Prostate gland (tissue), 2 donors: ENCODE measurements around the gene TMEM120B.

Experiments used
- CTCF ChIP-seq, 4 experiments: fragments of 200-600 bp in 2 of 4; fragments of 450-650 bp in 2 of 4; sonication (generic) in 2 of 4; IDR thresholded peaks; 1 replicate in 3 of 4; 2 replicates in 1 of 4; pipeline ENCODE4 v1.5.1; 2016 to 2019; ENCODE audit warnings: antibody characterized with exemption in 4 of 4, mild to moderate bottlenecking in 2 of 4, moderate library complexity in 2 of 4
- POLR2A ChIP-seq: fragments of 450-650 bp; IDR thresholded peaks from one replicate; pipeline ENCODE4 v1.6.1; 2016; ENCODE audit warnings: antibody characterized with exemption, mild to moderate bottlenecking
- POLR2AphosphoS5 ChIP-seq: sonication (generic); formaldehyde crosslinking; IDR thresholded peaks from one replicate; pipeline ENCODE4 v1.6.1; 2017; ENCODE audit warnings: antibody characterized with exemption

- TF ChIP-seq POLR2A (no peak), CTCF (IDR thresholded peaks at IDR 0.05) (no peak), POLR2AphosphoS5 (no peak)
These were observed 3.4 kb downstream of the TMEM120B start for GRCh38 chr12:121715862-121716435.
